Neuronal stem cell (in vitro differentiated cells): ENCODE data around the gene POC1A.

ENCODE experiments used
- DNase-seq: peaks from one replicate; pipeline ENCODE4 v3.0.0-alpha.2; 2013; ENCODE audit warnings: low spot score
- H2AFZ ChIP-seq: one replicate; pipeline ENCODE4 v1.6.1; 2013; ENCODE audit warnings: mild to moderate bottlenecking, low read length, inconsistent platforms
- H2AK5ac ChIP-seq: 2 replicates; pipeline ENCODE4 v1.6.1; 2013; ENCODE audit warnings: low read depth, mild to moderate bottlenecking, inconsistent platforms, low read length, moderate library complexity, mixed read lengths
- H2BK120ac ChIP-seq: 2 replicates; pipeline ENCODE4 v1.6.1; 2013; ENCODE audit warnings: low read depth, mild to moderate bottlenecking, inconsistent platforms, low read length, moderate library complexity, mixed read lengths
- H2BK12ac ChIP-seq: one replicate; pipeline ENCODE4 v1.6.1; 2013; ENCODE audit warnings: low read length, inconsistent platforms
- H2BK15ac ChIP-seq: 2 replicates; pipeline ENCODE4 v1.6.1; 2013; ENCODE audit warnings: mild to moderate bottlenecking, low read length, inconsistent platforms, mixed read lengths
- H2BK5ac ChIP-seq: one replicate; pipeline ENCODE4 v1.6.1; 2013; ENCODE audit warnings: inconsistent platforms, mild to moderate bottlenecking, low read length, moderate library complexity
- H3K14ac ChIP-seq: one replicate; pipeline ENCODE4 v1.6.1; 2013; ENCODE audit warnings: low read length, inconsistent platforms
- H3K18ac ChIP-seq: 2 replicates; pipeline ENCODE4 v1.6.1; 2013; ENCODE audit warnings: low read length, inconsistent platforms
- H3K23ac ChIP-seq: 2 replicates; pipeline ENCODE4 v1.6.1; 2013; ENCODE audit warnings: low read depth, mild to moderate bottlenecking, mixed read lengths, low read length, inconsistent platforms; ENCODE audit not compliant: poor library complexity
- H3K27ac ChIP-seq: replicated peaks from 3 replicates; pipeline ENCODE4 v1.5.1; 2013; ENCODE audit warnings: low read length, inconsistent platforms
- H3K27me3 ChIP-seq, 3 experiments: 2 replicates each; pipeline ENCODE4 v1.6.1; 2013; ENCODE audit warnings: low read length in 3 of 3, mild to moderate bottlenecking in 2 of 3, inconsistent platforms in 1 of 3, low read depth in 1 of 3, mixed read lengths in 1 of 3, moderate library complexity in 1 of 3; ENCODE audit not compliant: control insufficient read depth in 3 of 3, insufficient read depth in 3 of 3
- H3K36me3 ChIP-seq, 2 donors: replicated peaks in 1 of 2; 2 replicates each; pipeline ENCODE4 v1.6.1; 2013; ENCODE audit warnings: low read length in 2 of 2; ENCODE audit not compliant: control insufficient read depth in 2 of 2, insufficient read depth in 2 of 2
- H3K4ac ChIP-seq: 2 replicates; pipeline ENCODE4 v1.6.1; 2013; ENCODE audit warnings: inconsistent platforms, mild to moderate bottlenecking, low read length, moderate library complexity
- H3K4me1 ChIP-seq, 2 donors: 1 replicate in 1 of 2; 2 replicates in 1 of 2; pipeline ENCODE4 v1.6.1; 2013; ENCODE audit warnings: low read length in 2 of 2, low read depth in 1 of 2; ENCODE audit not compliant: control insufficient read depth in 2 of 2, insufficient read depth in 1 of 2
- H3K4me2 ChIP-seq: one replicate; pipeline ENCODE4 v1.6.1; 2013; ENCODE audit warnings: mild to moderate bottlenecking, low read length, inconsistent platforms; ENCODE audit not compliant: insufficient read depth, poor library complexity, severe bottlenecking
- H3K4me3 ChIP-seq, 2 donors: 2 replicates each; pipeline ENCODE4 v1.5.1; 2013; ENCODE audit warnings: low read length in 2 of 2, mild to moderate bottlenecking in 2 of 2, inconsistent platforms in 1 of 2, moderate library complexity in 1 of 2
- H3K79me1 ChIP-seq: one replicate; pipeline ENCODE4 v1.6.1; 2013; ENCODE audit warnings: low read depth, mild to moderate bottlenecking, inconsistent platforms, low read length, moderate library complexity
- H3K9ac ChIP-seq: one replicate; pipeline ENCODE4 v1.6.1; 2013; ENCODE audit warnings: mild to moderate bottlenecking, low read depth, low read length, inconsistent platforms; ENCODE audit not compliant: poor library complexity
- H3K9me3 ChIP-seq, 2 donors: replicated peaks in 1 of 2; 2 replicates each; pipeline versions ENCODE3 to v1.6.1; 2013; ENCODE audit warnings: low read length in 2 of 2, mild to moderate bottlenecking in 2 of 2, inconsistent platforms in 1 of 2, low read depth in 1 of 2, mixed read lengths in 1 of 2, moderate library complexity in 1 of 2; ENCODE audit not compliant: control insufficient read depth in 2 of 2, insufficient read depth in 1 of 2
- H4K8ac ChIP-seq: one replicate; pipeline ENCODE4 v1.6.1; 2013; ENCODE audit warnings: low read depth, mild to moderate bottlenecking, inconsistent platforms, low read length, moderate library complexity
- H4K91ac ChIP-seq: one replicate; pipeline ENCODE4 v1.6.1; 2013; ENCODE audit warnings: low read length, low read depth, mild to moderate bottlenecking, inconsistent platforms; ENCODE audit not compliant: poor library complexity
- WGBS, 2 donors: extraction: QIAGEN DNeasy Blood & Tissue Kit; methylation state at CpG; one replicate each; pipeline ENCODE4 v1.1.7; 2013; ENCODE audit warnings: missing lambda C conversion rate in 2 of 2, mixed read lengths in 1 of 2; ENCODE audit not compliant: insufficient read length in 2 of 2, insufficient replicate concordance in 1 of 2; ENCODE audit errors: extremely low coverage in 2 of 2; 5-methylcytosine and 5-hydroxymethylcytosine counted together

POC1A gene

DNA sequence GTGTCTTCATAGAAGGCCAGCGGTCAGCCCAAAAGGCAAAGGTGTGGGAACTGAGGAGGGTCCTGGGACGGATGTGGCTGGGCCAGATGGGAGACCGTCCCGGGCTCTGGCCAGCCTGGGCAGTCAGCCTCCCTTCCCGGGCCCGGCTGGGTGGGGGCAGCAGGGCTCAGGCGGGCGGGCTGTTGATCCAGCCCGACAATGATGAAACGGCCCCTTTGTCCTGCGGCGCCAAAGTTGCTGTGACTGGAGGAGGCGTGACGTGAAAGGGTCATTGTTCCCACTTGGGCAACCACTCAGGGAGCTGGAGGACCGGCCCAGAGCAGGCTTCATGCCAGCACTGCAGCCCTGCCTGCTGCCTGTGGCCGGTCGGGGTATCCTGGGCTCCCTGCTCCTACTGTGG, 114.4 kb downstream of the POC1A start:
- no peak overlapping the region for H3K27ac ChIP-seq
- no peak overlapping the region for H3K9ac ChIP-seq
- H3K79me1 ChIP-seq: no peaks in the 10 kb centered on the region

DNA sequence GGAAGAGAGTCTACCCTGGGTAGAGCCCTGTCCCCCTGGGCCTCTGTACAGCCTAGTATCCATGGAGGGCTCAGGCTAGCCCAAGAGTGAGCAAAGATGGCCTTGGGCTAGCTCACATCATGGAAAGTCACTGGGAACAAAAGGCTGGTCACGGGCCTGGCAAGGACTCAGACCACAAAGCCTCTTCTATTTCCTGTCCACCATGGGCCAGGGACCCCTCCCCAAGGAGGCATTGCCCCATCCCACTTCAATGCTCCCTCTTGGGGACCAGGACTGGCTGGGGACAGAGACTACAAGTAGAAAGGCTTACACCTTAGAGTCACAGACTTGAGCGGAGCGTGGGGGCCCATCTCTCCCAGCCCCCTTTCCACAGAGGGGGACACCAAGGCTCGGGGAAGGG, 114.8 kb downstream of the POC1A start:
- no peak overlapping the region for H4K91ac ChIP-seq
- H3K9ac ChIP-seq: no peak overlapping the region
- H4K8ac ChIP-seq: no peak overlapping the region
- peak overlapping the region; percentile 51 for H2BK12ac ChIP-seq
- WGBS, 2 donors: no CpG with 5 or more reads among the region's 4 CpGs
- peak overlapping the region; percentile 98 for H2AK5ac ChIP-seq
- no peak overlapping the region for H3K4ac ChIP-seq
- H3K27ac ChIP-seq: no peak overlapping the region
- no peak for DNase-seq
- no peaks in the 10 kb centered on the region for H3K9me3 ChIP-seq
- no peak overlapping the region for H3K14ac ChIP-seq
- peak overlapping the region; percentile 86 for H2AFZ ChIP-seq
- H3K4me1 ChIP-seq: peaks cover 10 to 11% of the 10 kb centered on the region in 2 donors
- peak overlapping the region; percentile 74 for H2BK120ac ChIP-seq
- peak overlapping the region; percentile 1 for H3K18ac ChIP-seq
- no peaks in the 10 kb centered on the region for H3K36me3 ChIP-seq
- H3K4me2 ChIP-seq: no peak overlapping the region
- H3K27me3 ChIP-seq: peaks cover 0 to 75% (median 0%) of the 10 kb centered on the region in 3 experiments
- H2BK15ac ChIP-seq: peak overlapping the region; percentile 98
- H3K79me1 ChIP-seq: no peaks in the 10 kb centered on the region
- H2BK5ac ChIP-seq: no peak overlapping the region
- H3K4me3 ChIP-seq: no peak overlapping the region
- H3K23ac ChIP-seq: no peak overlapping the region

More for the DNA sequence above, 114.4 kb downstream of the POC1A start:
- H3K18ac ChIP-seq: peak overlapping the region; percentile 91
- no peak overlapping the region for H2BK5ac ChIP-seq
- H3K14ac ChIP-seq: peak overlapping the region; percentile 72
- H2AK5ac ChIP-seq: peak overlapping the region; percentile 98
- H4K8ac ChIP-seq: no peak overlapping the region
- no peaks in the 10 kb centered on the region for H3K36me3 ChIP-seq
- no peak overlapping the region for H3K23ac ChIP-seq
- no peak overlapping the region for H3K4me3 ChIP-seq
- peak overlapping the region; percentile 86 for H2AFZ ChIP-seq
- DNase-seq: no peak
- WGBS, 2 donors: no CpG with 5 or more reads among the region's 17 CpGs
- peak overlapping the region; percentile 74 for H2BK120ac ChIP-seq
- peaks cover 0 to 70% (median 0%) of the 10 kb centered on the region in 3 experiments for H3K27me3 ChIP-seq
- H3K4ac ChIP-seq: no peak overlapping the region
- peak overlapping the region; percentile 90 for H2BK12ac ChIP-seq
- H4K91ac ChIP-seq: peak overlapping the region; percentile 64
- H2BK15ac ChIP-seq: peak overlapping the region; percentile 87
- no peaks in the 10 kb centered on the region for H3K9me3 ChIP-seq
- peaks cover 10 to 11% of the 10 kb centered on the region in 2 donors for H3K4me1 ChIP-seq
- no peak overlapping the region for H3K4me2 ChIP-seq

DNA sequence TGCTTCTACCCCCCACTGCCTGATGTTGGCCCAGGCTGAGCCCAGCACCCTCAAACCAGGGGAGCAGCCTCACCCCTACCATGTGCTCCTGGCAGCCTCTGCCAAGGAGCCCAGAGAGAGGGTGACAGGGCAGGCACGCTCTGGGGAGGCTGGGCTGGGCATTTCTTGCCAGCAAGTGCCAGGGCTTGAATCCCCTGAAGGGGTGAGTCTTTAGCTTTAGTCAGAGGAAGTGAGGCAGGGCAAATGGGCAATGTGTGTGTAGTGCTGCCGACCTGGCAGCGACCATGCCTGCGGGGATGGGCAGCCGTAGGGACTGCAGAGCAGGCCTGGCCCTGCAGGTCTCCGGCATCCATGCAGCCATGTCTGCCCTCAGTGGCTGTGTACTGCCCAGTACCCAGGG, 116.0 kb downstream of the POC1A start:
- Histone ChIP-seq H3K4me1 (peaks cover 10 to 11% of the 10 kb centered on the region in 2 donors), H2BK120ac (peak overlapping the region; percentile 73), H3K23ac (no peak overlapping the region), H2BK5ac (no peak overlapping the region), H2BK15ac (peak overlapping the region; percentile 98), H3K4ac (no peak overlapping the region), H3K4me2 (no peak overlapping the region), H3K36me3 (no peaks in the 10 kb centered on the region), H3K79me1 (no peaks in the 10 kb centered on the region), H3K4me3 (no peak overlapping the region), H3K9me3 (no peaks in the 10 kb centered on the region), H3K14ac (no peak overlapping the region), H2BK12ac (peak overlapping the region; percentile 99), H2AK5ac (peak overlapping the region; percentile 98), H3K27ac (no peak overlapping the region), H3K18ac (peak overlapping the region; percentile 20), H3K9ac (no peak overlapping the region), H4K8ac (no peak overlapping the region), H3K27me3 (peaks cover 0 to 76% (median 0%) of the 10 kb centered on the region in 3 experiments), H2AFZ (no peak overlapping the region), H4K91ac (no peak overlapping the region)
- no CpG with 5 or more reads among the region's 6 CpGs for WGBS, 2 donors
- DNase-seq: no peak

DNA sequence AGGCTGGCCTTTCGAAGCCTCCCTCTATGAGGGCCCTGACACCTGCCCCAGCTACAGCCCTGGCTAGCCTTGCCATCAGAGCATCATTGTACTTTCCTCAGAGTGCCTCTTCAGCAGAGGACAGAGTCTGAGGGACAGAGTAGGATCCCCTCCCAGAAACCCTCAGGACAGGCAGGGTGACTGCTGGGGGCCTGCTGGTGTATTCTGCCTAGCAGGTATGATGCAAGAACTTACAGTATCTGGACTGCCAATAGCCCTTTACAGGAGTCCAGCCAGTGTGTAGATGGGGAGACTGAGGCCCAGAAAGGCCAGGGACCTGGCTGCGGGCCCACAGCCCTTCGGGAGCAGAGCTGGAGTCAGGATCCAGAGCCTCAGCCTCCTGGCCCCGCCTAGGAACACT, 116.9 kb downstream of the POC1A start:
- no peak overlapping the region for H3K4me3 ChIP-seq
- no peaks in the 10 kb centered on the region for H3K36me3 ChIP-seq
- no peak overlapping the region for H3K4me2 ChIP-seq
- H3K4me1 ChIP-seq: peaks cover 10 to 11% of the 10 kb centered on the region in 2 donors
- H3K14ac ChIP-seq: no peak overlapping the region
- no peak for DNase-seq
- H4K91ac ChIP-seq: no peak overlapping the region
- no peak overlapping the region for H4K8ac ChIP-seq
- no peak overlapping the region for H2BK12ac ChIP-seq
- H2BK5ac ChIP-seq: no peak overlapping the region
- H2BK15ac ChIP-seq: peak overlapping the region; percentile 98
- H2AK5ac ChIP-seq: peak overlapping the region; percentile 98
- no peak overlapping the region for H2BK120ac ChIP-seq
- peaks cover 0 to 80% (median 0%) of the 10 kb centered on the region in 3 experiments for H3K27me3 ChIP-seq
- H3K4ac ChIP-seq: no peak overlapping the region
- peak overlapping the region; percentile 68 for H3K18ac ChIP-seq
- H3K9ac ChIP-seq: no peak overlapping the region
- H2AFZ ChIP-seq: no peak overlapping the region
- no peaks in the 10 kb centered on the region for H3K79me1 ChIP-seq
- H3K23ac ChIP-seq: peak overlapping the region; percentile 13
- no peak overlapping the region for H3K27ac ChIP-seq
- H3K9me3 ChIP-seq: no peaks in the 10 kb centered on the region
- no CpG with 5 or more reads among the region's 4 CpGs for WGBS, 2 donors
